HG03378 (cell line): ENCODE results near the gene ATP9A.
"Not testable (repeated sequence)": the region's sequence is repeated elsewhere in the genome, so short reads cannot be mapped to it uniquely, and the experiment has no call there.

Source experiments
- ATAC-seq: cut with Tn5 transposase; IDR thresholded peaks from one replicate; pipeline ENCODE4 v1.9.1; 2021; ENCODE audit warnings: mild to moderate bottlenecking, moderate library complexity; ENCODE audit not compliant: unreplicated experiment

The ATP9A gene, protein sequence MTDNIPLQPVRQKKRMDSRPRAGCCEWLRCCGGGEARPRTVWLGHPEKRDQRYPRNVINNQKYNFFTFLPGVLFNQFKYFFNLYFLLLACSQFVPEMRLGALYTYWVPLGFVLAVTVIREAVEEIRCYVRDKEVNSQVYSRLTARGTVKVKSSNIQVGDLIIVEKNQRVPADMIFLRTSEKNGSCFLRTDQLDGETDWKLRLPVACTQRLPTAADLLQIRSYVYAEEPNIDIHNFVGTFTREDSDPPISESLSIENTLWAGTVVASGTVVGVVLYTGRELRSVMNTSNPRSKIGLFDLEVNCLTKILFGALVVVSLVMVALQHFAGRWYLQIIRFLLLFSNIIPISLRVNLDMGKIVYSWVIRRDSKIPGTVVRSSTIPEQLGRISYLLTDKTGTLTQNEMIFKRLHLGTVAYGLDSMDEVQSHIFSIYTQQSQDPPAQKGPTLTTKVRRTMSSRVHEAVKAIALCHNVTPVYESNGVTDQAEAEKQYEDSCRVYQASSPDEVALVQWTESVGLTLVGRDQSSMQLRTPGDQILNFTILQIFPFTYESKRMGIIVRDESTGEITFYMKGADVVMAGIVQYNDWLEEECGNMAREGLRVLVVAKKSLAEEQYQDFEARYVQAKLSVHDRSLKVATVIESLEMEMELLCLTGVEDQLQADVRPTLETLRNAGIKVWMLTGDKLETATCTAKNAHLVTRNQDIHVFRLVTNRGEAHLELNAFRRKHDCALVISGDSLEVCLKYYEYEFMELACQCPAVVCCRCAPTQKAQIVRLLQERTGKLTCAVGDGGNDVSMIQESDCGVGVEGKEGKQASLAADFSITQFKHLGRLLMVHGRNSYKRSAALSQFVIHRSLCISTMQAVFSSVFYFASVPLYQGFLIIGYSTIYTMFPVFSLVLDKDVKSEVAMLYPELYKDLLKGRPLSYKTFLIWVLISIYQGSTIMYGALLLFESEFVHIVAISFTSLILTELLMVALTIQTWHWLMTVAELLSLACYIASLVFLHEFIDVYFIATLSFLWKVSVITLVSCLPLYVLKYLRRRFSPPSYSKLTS

DNA sequence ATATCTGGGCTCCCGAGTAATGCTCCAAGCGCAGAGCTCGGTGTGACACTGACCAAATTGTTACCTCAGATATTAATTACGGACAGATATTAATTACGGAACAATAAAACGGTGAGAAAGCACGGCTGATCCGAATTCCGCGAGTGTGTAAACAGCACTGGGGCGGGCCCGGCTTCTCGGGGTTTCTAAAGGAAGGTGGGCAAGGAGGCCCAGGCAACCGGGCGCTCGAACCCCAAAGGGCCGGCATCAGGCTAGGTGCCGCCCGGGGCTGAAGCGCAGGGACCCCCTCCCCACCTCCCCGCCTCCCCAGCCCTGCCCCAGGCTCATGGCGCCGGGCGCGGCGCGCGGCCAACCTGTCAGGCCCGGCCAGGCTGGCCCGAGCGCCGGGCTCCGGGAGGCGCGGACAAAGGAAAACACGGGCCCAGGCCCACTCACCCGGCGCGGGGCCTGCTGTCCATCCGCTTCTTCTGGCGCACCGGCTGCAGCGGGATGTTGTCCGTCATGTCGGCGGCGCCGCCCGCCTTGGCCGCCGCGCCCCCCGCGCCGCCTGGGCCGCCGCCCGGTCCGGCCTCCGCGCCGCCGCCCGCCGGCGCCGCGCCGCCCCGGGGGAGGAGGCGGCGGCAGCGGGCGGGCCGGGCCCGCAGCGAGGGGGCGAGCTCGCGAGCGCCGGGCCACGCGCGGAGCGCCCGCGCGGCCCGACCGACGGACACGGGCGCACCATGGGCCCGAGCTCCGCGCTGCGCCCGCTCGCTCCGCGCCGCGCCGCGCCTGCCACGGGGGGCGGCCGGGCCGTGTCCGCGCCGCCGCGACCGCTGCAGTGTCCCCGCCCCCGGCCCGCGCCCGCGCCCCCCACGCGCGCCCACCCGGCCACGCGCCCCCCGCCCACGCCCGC lies at the start of gene ATP9A:
Gene ATP9A, minus strand, starts transcription at position 524 of the 892 bp plus-strand sequence. Its CDS starts 21 bp downstream, at position 503.
- ATAC-seq: no peak

DNA sequence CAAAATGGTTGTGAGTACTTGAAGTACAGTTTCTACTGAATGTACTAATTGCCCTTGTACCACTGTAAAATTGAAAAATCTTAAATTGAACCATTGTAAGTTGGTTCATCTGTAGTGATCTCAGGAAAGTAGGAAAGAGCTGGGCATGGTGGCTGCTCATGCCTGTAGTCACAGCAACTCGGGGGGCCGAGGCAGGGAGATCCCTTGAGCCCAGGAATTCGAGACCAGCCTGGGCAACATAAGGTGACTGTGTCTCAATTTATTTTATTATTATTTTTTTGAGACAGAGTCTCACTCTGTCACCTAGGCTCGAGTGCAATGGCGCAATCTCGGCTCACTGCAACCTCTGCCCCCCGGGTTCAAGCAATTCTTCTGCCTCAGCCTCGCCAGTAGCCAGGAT lies 48.7 kb upstream of the ATP9A start:
- ATAC-seq: not testable (repeated sequence)

DNA sequence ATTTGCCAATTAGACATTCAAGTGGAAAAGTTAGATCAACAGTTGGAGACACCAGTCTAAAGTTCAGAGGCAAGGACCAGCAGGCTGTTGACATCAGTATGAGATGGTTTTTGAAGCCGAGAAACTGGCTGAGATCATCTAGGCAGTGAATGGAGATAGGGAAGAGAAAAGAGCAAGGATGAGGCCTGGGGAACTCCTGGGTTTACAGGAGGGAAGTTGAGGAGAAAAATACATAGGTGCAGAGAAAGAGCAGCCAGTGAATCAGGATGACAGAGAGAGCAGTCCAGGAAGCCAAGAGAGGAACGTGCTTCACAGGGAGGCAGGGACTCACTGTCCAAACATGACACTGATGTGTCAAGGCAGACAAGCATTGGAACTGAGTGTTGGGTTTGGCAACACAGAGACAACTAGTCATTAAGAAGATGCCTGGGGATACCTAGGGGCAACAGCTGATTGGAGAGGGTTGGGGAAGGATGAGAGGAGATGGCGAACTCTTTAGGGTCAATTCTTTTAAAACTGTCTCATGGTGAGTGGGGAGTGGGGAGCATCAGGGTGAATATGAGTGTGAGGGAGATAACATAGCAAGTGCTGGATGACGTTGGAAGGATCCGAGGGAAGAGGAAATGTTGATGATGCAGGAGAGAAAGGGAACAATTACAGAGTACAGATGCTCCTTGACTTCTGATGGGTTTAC lies 47.3 kb upstream of the ATP9A start:
- ATAC-seq: no peak

DNA sequence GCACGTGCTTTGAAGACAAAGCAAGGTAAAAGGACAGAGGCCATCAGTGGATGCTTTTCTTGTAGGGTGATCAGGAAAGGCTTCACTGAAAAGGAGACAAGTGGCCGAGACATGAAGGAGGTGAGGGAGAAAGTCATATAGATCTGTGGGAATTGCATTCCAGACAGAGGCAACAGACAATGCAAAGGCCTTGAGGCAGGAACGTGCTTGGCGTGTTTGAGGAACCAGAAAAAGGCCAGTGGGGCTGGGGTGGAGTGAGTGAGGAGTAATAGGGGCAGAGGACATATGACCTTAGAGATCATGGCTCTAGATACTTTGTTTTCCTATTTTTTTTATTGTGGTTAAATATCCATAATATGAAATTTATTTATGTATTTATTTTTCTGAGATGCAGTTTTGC lies 44.7 kb upstream of the ATP9A start:
- ATAC-seq: no peak

DNA sequence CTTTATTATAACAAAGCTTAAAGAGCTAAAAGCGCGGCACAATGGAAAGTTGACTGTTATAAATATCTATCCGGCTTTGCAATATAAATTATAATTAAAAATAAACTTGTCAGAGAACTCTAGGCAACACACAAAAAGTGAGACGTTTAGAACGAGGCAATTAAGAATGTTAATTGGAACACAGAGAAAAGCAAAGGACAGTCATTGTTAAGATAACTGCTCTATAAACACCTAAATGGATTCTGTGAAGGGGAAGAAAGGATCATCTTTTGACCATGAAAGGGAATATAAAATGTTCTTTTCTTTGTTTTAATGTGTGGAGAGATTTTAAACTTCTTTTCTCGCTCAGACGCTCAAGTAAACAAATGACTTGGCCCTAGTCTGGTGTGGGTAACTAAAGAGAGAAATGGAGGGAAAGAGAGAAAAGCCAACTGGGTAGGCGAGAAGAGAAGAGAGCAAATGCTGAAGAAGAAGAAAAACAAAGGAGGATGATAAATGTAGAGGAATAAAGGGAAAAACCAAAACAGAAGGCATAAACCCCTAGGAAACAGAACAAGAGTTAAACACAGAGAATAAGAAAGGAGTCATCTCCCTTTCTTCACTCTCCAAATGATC lies 43.4 kb upstream of the ATP9A start:
- no peak for ATAC-seq

DNA sequence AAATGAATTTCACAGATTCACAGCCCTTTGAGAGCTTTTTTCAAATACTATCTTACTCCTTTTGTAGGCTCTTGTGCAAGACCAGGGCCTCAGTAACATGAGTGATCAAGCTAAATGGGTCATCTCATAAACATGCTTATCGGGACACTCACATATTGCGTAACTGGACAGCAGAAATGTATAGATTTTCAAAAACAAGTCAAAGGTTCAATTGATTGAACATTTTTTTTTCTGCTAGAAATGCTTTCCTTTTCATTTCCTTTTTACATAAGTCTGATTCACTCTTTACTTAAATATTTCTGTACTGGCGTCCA lies 42.8 kb upstream of the ATP9A start:
- ATAC-seq: no peak

DNA sequence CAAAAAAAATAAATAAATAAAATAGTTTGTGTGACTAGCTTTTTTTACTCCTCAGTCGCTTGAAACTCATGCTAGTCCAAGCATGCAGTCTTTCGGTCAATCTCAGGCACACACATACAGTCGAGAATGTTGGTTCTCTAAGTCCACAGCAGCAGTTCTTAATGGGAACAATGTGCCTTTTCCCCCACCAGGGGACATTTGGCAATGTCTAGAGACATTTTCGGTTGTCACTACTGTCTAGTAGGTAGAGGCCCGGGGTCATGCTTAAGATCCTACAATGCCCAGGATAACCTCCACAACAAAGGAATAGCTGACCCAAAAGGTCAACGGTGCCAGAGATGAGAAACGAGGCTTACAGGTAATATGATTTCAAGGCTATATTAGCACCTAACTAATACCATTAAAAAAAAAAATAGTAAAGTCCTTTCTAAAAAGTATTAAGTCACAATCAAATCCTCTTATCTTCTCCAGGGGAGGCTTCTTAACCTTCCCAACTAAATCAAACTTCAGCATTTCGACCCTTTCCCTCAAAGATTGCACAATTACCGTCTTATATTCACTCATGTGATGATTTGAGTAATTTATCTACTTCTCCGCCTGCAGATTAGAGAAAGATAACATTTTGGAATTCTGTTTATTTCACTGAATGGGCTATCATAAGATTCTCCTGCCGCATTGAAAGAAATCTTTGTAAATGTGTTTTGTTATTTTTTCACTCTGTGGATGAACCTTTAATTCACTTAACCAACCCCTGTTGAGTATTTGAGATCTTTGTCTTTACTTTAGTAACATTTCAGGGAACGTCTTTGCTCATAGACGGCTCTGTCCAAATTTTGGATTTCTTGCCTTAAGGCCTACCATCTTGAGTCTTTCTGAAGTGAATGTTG lies 42.2 kb upstream of the ATP9A start:
- ATAC-seq: no peak

DNA sequence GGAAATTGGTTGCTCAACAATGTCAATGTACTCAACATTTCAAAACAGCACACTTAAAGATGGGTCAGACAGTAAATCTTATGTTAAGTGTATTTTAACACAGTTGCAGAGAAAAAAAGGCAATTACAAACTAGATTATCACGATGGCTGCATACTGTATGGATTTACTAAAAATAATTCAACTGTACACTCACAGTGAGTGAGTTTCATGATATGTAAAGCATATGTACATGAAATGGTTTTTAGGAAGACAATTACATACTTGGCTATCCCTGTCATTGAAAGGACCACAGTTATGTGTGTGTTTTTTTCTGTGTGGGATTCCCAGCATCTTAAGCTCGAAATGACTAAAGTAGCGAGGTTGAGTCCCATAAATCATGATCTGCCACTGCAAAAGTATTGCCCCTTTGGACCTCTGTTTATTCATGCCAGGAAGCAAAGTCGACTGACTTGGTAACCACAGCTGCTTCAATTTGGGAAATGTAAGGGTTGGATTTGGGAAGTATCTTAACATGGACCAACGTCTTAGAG lies 39.6 kb upstream of the ATP9A start:
- ATAC-seq: no peak

DNA sequence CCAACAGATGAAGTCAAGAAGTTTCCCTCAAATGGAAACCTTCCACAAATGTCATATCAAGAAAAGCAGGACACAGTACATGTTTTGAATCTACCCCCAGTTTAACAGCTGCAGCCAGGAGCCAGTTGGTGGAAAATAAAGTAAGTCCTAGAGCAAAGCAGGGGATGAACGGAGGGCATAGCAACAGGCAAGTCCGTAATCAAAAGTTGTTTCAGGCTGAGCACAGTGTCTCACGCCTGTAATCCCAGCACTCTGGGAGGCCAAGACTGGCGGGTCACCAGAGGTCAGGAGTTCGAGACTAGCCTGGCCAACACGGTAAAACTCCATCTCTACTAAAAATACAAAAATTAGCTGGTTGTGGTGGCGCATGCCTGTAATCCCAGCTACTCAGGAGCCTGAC lies 36.6 kb upstream of the ATP9A start:
- no peak for ATAC-seq

DNA sequence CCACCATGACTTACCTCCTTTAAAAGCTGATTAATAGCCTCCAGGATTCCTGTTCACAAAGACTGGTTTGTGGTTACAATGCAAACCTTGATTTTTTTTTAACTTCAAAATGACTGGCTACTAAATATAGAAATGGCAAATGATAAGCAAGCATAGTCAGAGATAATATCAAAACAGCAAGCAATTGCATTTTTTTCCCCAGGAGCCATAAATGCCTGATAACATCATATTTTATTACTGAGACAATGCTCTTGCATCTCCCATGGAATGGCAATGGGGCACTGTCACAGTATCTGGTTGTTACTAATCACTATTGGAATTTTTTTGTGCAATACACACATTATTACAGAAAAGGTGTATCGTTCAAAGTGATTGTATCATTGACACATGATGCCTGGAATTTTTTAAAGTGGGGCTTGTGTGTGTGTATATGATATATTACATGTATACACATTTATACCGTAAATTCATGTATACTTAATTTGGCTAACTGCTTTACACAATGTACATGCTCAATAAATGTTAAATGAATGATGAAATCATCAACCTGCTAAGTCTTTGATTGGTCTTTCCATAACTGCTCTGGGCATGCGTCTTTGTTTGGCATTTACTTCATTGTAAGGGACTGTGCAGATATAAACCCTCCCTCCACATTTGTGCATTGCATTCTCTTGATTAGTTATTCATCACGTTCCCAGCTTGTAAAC lies 35.1 kb upstream of the ATP9A start:
- no peak for ATAC-seq

DNA sequence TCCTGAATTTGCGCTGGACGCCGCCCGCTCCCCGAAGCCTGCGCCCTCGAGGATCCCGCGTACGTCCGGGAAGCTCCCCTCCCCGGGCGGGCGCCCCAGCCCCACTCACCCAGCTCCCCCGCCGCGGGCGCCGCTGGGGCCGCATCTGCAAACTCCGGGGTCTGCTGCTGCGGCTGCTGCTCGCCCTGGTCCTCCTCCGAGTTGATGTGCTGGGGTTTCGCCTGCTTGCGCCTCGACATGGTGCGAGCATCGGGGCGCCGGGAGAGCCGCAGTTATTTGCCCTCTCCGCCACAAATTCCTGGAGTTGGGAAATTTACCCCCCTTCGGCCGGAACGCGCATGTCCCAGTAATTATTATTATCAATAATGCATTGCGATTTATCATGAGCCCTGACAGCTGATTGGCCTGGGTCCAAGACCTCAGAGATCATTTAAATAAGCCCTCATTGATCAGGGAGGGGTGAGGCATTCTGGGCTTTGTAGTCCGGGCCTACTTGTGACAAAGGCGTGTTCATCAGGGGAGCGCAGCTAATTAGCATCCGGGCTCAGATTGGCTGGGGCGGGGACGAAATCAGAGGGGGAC lies 34.1 kb upstream of the ATP9A start, which contains the start of gene SALL4:
Gene SALL4, minus strand, starts transcription at position 352 of the 582 bp plus-strand sequence. Its CDS starts 113 bp downstream, at position 239.
- no peak for ATAC-seq

DNA sequence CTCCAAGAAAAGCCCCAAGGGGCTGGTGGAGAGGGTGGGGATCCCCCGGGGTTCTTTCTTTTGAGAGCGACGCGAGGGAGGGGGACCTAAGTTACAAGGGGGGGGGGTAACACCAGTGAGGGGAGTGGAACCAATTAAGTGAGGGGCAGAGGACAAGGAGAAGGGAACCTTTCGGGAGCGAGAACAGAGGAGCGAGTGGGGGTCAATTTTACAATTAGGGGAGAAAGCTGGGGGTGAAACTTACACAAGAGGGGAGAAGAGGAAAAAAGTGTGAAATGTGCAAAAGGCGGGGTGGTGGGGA lies 33.6 kb upstream of the ATP9A start:
- no peak for ATAC-seq

DNA sequence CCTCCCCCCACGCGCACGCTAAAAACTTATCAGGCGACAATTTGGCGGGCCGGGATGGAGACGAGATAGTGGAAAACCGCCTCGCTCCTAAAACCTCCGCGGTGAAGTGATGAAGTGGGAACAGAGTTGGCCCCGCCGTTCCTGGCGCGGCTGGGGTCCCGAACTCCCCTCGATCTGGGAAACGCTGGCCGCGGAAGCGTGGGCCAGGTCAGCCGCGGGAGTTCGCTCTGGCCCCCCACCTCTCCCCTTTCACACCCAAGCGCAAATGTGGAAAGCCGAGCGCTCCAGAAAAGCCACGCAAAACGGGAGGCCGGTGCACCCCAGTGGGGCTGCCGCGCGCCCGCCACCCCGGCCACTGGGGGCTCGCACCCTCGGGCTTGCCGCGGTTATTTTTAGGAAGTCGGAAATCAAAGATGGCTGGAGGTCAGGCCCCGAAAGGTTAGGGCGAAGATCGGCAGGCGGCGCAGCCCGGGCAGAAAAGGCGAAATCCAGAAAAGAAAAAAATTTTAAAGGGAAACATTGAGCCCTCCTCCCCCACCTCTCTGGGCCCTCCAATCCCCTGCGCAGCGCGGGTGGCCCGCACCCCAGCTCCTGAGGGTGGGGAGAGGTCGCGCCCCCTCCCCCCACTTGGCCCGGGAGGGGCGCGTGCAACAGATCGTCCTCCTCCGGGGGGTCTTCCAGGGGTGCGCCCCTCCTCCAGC lies 33.1 kb upstream of the ATP9A start:
- no peak for ATAC-seq

DNA sequence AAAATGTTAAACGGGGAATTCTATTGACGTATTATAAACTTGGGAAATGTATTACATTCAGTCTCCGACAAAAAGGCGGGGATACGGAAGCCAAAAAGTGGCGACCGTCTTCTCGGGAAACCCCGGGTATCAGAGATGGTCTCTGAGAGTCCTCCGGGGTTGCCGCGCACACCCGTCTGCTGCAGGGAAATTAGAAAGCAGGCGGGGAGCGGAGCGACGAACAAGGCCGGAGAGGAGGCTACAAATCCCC lies 32.6 kb upstream of the ATP9A start:
- no peak for ATAC-seq

DNA sequence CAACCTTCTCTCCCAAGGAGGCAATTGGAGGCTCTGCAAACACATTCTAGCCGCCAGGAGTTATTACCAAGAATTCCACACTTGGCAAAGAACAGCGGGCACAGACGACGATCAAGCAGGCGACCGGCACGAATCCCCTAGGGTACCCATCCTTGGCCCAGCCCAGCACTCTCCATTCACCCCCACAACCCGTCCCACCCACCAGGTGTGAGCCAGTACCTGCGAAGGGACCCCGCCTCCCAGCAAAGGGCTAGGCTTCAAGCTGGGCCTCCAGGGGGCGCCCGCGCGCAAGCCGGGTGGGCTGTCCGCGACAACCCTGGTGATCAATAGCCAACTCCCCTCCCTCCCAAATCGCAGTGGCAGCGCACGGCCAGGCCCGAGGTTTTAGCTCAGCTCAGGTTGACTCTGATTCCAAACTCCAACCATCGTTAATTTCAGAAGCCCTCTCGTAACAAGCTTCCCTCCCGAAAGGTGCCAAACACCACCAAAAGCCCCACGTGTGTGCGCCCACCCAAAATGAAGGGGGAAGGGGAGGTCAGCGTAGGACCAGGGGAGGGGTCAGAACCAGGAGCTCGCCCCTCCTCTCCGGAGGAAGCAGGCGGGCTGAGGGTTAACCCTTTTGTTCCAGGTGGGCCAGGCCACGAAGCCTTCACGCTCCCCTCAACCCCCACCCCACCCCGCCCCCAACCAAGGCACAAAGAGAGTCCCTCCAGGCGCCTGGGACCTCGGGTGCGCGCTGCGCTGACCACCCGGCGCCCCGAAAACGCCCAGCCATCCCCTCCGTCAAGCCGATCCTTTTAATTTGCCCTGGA lies 32.1 kb upstream of the ATP9A start:
- no peak for ATAC-seq

DNA sequence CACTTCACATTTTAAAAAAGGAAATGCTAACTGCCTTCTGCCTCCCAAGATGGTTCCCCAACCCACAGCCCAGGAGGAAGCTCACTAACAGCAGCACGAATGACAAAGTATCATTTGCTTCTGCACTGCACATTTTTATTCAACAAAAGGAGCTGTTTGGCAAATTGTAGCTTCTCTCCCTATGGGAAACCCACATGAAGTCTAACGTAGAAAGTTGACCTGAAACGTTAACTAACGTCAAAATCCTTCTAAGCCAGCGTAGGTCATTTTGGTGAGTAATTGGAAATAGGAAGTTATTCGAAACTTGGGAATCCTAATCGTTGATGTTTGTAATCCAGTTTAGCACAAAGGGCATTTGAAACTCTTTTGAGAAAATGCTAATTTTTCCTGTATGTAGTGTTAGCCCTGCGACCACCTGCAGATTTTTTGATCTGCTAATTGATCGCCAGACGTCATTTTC lies 31.2 kb upstream of the ATP9A start:
- ATAC-seq: no peak
